GM21526 (cell line): ENCODE results near the gene GREM2.

Experiments
- ATAC-seq: cut with Tn5 transposase; IDR thresholded peaks from one replicate; pipeline ENCODE4 v1.9.1; 2021; ENCODE audit warnings: moderate library complexity; ENCODE audit not compliant: unreplicated experiment, low FRiP score

The GREM2 gene

DNA sequence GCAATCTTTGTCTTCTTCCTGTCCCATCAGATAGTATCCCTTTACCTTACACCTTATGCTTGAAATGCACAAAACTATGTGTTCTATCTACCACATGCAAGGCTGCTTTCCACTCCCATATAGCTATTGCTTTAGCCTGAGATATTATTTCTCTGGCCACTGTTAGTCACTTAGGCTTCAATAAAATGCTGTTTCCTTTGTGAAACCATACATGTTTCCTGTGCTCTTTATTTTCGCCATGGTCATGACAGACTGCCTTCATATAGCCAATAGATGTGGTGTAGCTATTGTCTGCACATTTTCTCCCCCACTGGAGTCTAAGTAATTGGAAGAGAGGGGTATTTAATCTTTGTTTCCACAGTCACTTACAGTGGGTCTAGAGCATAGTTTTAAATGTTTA is 108.4 kb downstream of the GREM2 start:
- no peak for ATAC-seq

DNA sequence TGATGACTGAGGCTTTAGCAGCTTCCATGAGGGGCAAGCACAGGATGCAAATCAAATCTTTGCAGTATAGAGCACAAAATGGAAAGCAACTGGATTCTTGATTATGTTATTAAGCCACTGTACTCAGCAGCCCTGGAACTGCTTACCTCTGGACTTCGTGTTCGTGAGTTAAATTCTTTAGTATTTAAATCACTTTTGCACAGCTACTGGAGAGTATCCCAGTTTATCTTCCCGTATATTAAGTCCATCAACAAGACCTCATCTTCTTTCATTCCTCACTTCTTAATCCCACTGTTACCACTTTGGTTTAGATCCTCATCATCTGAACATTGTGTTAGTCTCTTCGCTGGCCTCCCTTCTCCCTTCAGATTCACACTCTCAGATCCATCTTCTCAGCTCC is 108.9 kb downstream of the GREM2 start:
- no peak for ATAC-seq

DNA sequence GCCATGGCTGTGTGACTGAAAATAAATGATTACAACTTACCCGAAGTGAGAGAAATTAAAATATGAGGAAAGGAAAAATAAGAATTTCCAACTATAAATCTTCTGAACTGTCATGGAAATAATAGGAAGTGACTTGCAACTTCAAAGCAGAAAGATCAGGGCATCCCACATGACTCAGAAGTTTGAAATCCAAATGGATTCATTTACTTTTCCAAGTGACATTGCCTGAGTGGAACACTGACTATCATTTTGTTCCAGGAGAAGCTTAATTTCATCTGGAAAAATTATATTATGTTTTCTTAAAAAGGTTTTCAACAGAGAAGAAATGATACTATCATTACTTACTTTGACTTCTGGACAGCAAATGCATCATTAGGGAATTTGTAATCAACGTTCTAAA is 110.8 kb downstream of the GREM2 start:
- ATAC-seq: no peak

DNA sequence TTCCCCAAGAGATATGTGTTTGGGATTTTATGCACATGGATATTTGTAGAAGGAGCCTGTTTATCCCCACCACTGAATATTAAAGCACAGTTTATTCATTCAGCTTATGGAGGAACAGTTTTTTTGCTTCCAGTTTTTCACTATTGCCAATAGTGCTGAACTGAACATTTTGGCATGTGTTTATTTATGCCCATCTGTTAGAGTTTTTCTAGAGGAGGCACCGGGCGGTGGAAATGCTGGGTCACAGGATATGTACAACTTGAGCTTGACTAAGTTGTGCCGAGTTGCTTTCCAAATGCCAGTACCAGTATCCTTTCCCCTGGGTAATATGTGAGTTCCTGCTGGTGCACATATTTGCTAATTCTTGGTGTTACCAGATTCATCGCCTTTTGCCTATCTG is 111.3 kb downstream of the GREM2 start:
- ATAC-seq: no peak

DNA sequence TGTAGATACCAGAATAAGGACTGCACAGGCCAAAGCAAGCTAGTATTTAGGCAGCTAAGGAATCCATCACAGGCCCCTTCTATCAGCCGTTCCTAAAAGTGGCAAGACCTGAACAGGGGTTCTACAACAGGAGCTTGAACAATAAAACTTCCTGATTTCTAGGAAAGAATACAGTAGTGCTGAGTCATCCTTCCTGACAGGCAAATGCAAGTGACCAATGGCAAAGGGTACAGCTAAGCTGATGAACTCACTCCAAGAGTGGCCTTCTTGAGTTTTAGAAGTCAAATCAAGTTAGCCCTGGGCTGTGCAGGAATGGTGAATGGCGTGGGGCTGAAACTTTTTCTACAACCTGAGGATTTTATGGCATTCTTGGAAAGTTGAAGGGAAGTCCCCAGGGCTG is 112.9 kb downstream of the GREM2 start:
- ATAC-seq: no peak

DNA sequence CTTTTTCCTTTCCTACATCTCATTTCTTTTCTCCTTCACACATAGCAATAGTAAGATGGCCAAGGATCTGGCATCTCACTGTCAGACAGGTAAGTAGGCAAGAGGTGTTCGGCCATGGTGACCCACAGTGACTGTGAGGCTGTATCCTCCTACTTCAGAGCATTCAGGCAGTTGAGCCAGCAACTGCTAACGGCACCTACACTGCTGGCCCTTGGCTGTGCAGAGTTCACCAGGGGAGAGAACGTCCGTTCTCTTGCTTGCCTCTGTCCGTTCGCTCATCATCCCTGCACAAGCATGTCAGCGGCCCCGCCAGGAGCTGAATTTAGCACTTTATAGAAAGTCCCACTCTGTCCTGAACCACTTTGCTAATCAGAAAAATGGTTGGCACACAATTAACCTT is 113.6 kb downstream of the GREM2 start:
- no peak for ATAC-seq

DNA sequence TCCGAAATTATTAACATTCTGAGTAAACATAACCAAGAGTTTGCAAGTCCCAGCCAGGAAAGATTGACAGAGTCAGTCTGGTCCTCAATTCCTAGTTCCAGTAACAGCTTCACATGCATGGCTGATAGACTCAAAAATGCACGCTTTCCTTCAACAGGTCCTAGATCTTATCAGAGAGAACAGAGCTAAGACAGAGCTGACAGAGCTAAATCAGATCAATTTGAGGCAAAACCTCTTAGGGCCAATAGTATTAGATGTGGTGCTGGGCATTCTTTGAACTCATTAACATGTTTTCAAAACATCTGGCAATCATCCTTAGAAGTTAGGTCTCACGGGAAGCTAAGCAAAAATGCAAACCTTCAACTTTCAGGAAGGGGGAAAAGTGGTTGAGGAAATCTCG is 114.0 kb downstream of the GREM2 start:
- ATAC-seq: no peak

DNA sequence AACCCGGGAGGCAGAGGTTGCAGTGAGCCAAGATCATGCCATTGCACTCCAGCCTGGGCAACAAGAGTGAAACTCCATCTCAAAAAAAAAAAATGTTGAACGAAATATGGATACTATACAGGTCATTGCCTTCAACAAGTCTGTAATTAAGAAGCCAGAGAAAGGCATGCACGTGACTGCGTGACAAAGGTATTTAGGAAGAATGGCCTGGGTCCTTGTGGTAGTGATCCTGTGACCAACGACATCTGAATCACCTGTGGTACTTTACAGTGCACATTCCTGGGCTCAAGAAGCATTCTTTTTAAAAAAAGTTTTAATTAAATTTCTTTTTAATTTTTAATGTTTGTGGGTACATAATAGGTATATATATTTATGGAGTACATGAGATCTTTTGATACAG is 115.0 kb downstream of the GREM2 start:
- ATAC-seq: no peak

DNA sequence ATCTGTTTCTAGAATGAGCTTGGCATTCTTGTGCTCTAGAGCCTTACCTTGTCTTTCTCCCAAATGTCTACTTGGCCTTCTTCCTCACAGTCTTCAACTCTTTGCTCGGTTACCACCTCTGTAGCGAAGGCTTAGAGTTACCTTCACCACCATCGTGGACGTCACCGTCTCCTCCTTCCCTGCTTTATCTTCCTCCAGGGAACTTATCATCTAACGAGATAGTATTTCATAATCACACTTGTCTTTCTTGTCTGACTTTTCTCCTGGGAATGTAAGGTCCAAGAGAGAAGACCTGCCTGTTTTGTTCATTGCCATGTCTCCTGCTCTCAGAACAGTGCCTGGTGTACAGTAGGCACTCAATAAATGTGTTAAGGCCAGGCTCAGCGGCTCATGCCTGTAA is 115.6 kb downstream of the GREM2 start:
- ATAC-seq: no peak

DNA sequence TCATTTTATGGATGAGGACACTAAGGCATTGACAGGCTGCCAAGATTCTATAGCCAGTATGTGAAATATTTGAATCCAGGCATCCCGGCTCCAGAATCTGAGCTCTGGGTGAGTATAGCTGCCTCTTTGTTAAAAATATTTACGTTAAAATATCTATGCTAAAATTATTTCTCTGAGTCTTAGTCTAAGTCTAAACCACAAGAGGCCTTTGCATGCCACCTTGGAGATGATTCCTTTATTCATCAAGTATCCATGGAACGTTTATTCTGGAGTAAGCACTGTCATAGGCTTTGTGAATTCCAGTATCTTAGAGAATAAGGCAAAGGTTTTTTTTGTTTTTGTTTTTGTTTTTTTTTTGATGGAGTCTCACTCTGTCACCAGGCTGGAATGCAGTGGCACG is 116.4 kb downstream of the GREM2 start:
- ATAC-seq: no peak

DNA sequence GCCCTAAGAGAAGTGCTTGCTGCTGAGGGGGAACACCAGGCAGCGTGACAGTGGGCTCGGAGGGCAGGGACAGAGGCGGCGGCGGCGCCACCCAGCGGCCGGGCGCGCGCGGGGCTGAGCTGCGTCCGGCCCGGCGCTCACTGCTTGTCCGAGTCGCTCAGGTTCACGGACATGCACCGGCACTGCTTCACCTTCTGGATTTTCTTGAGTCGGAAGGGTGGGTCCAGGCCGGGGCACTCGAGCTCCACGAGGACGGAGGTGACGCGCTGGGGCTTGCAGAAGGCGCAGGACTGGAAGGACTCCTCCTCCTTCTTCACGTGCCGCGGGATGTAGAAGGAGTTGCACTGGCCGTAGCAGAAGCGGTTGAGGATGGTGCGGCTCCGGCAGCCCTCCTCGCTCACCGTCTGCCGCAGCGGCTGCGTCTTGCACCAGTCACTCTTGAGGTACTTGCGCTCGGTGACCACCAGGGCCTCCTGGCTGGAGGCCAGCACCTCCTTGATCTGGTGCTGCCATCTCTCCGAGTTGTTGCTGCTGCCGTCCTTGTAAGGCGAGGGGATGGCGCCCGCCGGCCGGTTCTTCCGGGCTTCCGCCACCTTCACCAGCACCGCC is 119.0 kb downstream of the GREM2 start:
- ATAC-seq: no peak

DNA sequence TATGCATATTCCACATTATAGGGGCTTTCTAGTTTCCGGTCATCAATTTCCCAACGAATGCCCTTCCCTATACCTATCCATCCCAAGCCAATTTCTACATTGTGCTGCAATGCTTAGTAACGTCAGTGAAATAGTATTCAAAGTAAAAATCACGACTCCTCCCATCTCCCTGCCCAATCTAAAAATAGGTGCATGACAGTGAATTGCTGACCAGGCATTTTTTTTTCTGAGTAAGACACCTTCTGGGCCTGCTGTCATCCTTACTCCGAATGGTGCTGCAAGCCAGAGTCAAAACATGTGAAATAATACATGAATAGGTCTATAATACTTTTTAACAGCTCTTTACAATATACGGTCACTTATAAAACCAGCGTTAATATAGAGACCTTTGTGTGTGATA is 120.2 kb downstream of the GREM2 start:
- ATAC-seq: no peak

DNA sequence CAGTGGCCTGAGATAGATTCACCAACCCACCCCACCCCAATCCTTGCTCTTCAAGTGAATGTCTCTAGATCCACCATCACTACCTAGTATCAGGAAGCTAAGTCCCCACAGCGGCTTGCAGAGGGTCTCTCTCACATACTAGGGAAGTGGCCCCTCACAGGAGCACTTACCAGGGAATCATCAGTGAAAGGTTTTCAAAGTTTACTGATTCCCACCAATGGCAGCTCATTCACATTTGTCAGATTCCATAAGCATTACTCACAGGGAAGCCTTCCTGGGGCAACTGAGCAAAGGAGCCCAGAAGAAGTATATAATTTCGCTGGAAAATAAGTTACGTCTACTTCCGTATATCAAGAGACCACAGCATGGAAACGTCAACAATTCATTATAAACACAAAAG is 120.8 kb downstream of the GREM2 start:
- ATAC-seq: no peak

DNA sequence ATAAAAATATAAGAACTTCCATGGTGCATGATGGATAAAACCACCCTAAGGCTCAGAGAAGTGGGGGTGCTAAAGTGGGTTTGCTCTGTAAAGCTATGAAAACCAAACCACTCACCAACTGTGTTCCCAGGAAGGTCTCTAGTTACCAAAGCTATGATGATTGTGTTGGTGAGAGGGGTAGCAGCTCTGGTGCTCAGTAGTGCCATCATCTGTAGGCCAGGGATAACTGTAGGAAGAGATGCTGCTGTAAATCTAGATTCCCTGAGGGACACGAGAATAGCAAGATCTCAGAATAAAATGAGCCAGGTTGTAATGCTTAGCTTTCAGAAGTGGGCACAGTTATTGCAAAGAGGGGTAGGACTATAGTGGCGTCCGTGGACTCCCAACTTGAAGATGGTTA is 124.5 kb downstream of the GREM2 start:
- no peak for ATAC-seq

DNA sequence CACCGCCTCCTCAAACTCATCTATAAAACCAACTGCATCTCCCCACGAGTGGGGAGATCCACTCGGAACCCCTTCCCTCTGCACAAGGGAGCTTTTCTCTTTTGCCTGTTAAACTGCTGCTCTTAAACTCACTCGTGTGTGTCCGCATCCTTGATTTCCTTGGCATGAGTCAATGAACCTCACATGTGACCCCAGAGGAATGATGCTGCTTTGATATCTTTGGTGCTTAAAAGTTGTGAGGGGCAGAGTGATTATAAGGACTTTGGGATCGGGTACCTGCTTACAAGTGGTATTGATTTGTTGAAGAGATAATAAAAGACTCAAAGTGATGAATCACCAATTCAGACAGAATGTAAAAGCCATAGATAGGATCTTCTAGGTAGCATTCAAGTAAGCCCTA is 125.3 kb downstream of the GREM2 start:
- ATAC-seq: no peak

DNA sequence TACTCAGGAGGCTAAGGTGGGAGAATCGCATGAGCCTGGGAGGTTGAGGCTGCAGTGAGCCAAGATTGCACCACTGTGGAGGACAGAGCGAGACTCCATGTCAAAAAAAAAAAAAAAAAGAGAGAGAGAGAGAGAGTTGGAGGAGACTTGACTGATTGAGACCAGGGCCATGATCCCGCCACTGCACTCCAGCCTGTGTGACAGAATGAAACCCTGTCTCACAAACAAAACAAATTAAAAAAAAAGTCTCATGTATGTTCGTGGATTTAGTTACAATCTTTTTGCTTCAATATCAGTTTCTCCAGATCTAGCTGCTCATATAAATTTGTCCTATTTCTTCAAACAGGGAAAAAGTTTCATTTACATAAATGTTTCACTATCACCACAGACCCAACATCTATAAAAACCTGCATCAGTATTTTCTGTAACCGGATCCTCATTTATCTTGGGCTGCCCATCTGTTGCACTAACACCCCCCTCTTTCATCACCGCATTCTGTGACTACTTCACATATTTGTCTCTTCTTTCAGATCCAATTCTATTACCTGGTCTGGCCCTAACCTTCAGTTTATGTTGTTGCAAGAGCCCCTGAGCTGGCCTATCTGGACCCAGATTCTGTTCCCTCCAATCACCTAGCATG is 127.0 kb downstream of the GREM2 start:
- no peak for ATAC-seq

DNA sequence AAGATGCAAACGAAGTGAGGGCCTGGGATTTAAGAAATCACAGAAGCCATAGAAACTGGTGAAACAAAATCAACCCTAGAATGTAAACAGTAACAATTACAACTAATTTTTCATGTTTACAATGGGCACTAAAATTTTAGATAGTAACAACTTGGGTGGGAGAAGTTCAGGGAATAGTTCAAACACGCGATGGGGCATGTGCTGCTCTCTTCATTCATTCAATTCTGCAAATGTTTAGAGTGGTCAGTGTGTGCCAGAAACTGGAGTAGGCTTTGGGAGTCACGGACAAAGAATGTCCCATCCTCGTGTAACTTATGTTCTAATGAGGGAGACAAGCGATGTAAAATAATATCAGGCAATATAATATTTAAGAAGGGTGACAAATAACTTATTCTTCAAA is 133.4 kb downstream of the GREM2 start:
- ATAC-seq: no peak

DNA sequence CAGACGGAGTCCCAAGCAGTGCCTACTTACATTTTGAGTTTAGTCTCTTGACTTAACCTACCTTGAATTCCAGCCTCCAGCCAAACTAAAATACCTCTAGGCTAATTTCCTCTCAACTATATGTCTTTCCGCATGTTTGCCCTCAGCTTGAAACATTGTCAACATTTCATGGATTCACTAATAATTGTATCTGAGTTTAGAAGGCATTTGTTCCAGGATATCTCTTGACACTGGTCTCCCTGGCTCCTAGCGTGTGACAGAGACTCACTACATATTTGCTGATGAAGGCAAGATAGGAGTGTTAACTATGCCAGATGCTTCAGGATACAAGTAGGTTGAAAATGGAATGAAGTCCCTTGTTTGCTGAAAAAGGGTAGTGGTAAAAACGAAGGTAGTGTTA is 136.1 kb downstream of the GREM2 start:
- no peak for ATAC-seq

DNA sequence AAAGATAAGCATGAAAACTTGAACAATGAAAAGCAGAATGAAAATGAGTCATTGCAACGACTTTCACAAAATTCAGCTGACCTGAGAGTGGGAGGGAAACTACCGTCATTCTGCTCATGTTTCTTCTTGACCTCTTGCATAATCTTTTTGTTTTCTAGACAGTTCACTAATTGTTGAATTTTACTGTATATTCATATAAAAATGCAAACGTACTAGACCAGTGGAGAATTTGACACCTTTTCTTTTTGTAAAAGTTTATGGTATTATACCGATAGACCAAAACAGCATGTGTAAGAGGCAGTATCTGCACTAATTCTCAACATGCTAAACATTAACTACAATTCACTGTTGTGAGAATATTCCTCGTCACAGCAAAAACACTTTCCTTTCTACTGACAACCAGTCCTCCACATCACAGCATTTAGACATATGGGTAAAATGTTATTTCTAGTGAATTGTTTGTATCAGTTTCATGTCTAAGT is 137.8 kb downstream of the GREM2 start:
- ATAC-seq: no peak

DNA sequence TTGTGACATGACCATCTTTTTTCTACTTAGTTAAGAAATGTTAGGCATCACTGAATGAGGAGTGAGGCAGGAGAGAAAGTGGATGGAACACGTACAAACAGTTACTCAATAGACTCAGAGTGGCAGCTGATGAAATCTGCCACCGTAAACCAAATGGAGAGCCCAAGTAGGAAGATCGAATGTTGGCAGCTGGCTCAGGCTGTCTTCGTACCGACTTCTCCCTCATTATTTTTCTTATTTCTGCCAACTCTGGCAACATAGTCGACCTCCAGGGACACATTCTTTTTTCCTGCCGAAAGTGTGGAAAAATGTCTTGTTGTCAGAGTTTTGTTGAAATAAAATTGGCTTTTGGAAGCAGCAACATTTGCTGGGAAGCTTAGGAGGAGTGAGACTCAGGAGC is 143.3 kb downstream of the GREM2 start:
- ATAC-seq: no peak

DNA sequence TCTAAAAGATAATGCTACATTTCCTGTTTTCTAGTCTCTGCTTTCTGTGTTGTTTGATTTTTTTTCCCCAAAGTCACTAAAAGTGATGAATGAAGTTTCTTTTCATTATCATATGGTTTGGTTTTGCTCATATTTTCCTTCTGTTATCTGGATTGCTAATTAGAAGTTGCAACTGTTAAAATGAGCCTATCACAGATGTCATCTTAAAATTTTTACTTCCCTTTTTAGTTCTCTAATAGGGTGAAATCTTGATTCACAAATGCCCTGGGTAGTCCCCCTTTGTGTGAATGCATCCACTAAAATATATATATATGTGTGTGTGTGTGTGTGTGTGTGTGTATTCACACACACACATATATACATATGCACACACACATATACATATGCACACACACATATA is 144.1 kb downstream of the GREM2 start:
- ATAC-seq: no peak

DNA sequence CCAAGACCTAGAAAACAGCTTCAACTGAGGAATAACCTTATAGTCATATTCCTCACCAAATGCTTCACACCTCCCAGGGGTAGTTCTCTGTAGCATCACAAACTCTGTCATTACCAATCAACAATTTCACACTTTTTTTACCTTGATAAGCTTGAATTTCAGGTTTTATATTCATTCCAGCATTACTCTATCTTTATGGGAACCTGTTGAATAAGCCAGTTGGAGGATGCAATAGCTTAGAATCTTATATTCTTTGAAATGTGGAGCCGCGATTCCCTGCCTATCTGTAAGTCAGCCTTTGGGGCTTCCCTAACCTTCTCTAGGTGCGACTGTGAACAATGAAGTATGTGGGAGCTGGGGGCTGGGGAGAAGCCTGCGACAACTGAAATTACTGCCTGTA is 145.4 kb downstream of the GREM2 start:
- ATAC-seq: no peak

DNA sequence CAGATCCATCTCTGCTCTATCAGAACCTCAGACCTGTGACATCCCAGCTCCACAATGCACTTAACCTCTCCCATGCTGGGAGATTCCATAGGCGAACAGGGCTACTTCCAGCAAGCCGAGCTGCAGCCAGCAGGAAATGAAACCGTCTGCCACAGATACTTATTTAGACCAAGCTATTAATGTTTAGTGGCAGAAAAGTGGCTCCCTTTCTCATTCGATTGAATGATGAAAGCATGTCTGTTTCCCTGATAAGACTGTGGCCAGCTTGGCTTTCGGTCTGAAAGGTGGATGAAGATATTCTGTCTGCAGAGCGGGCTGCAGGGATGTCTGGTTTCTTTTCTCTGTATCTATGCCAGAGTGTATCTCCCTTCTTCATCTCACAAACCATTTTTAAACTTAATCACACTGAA is 146.4 kb downstream of the GREM2 start:
- ATAC-seq: no peak
